Measurements from ENCODE around the gene ATP5MK.
A peak's percentile ranks its signal among the peaks of the same experiment; 100 is the strongest.
"Not testable (repeated sequence)": the region's sequence is repeated elsewhere in the genome, so short reads cannot be mapped to it uniquely, and the experiment has no call there.

Gene ATP5MK

DNA sequence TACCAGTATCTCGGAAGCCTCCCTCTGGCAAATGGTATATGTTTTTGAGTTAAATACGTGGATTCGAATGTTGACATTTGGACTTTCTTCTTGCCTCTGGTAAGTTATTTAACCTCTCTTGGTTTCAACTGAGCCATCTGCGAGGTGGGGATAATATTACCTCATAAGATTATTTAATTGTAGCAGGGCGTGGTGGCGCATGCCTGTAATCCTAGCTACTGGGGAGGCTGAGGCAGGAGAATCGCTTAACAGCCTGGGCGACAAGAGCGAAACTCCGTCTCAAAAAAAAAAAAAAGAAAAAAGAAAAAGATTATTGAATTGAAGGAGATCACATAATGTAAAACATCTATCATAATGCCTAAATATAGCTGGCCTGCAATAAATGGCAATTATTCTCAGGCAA is 28.9 kb downstream of the ATP5MK start:
- DNase-seq = no peak
- TF ChIP-seq, protein P1, sequence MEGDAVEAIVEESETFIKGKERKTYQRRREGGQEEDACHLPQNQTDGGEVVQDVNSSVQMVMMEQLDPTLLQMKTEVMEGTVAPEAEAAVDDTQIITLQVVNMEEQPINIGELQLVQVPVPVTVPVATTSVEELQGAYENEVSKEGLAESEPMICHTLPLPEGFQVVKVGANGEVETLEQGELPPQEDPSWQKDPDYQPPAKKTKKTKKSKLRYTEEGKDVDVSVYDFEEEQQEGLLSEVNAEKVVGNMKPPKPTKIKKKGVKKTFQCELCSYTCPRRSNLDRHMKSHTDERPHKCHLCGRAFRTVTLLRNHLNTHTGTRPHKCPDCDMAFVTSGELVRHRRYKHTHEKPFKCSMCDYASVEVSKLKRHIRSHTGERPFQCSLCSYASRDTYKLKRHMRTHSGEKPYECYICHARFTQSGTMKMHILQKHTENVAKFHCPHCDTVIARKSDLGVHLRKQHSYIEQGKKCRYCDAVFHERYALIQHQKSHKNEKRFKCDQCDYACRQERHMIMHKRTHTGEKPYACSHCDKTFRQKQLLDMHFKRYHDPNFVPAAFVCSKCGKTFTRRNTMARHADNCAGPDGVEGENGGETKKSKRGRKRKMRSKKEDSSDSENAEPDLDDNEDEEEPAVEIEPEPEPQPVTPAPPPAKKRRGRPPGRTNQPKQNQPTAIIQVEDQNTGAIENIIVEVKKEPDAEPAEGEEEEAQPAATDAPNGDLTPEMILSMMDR (IDR thresholded peaks at IDR 0.05; ENCODE audit: low read depth, low read length) = no peak
- H3K27ac ChIP-seq = peak overlapping the region; percentile 91
- no peaks in the 10 kb centered on the region for H3K27me3 ChIP-seq (ENCODE audit: insufficient read depth, low read depth, severe bottlenecking)
- H3K4me3 ChIP-seq (ENCODE audit: low read depth, low read length) = peak overlapping the region; percentile 95
- peaks cover 5% of the 10 kb centered on the region; the same call in 1 of the 2 replicates for H3K36me3 ChIP-seq
- H3K9me3 ChIP-seq (ENCODE audit: severe bottlenecking) = no peaks in the 10 kb centered on the region

DNA sequence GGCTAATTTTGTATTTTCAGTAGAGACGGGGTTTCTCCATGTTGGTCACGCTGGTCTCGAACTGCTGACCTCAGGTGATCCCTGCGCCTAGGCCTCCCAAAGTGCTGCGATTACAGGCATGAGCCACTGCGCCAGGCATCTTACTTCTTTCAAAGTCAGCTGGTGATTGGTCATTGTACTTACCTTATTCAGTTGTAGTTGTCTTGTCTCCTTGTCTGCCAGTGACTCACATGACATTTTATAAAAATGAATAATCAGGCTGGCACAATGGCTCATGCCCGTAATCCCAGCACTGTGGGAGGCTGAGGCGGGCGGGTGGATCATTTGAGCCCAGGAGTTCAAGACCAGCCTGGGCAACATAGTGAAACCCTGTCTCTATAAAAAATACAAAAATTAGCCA is 35.5 kb downstream of the ATP5MK start:
- H3K9me3 ChIP-seq (ENCODE audit: severe bottlenecking); H3K27ac ChIP-seq; DNase-seq; H3K36me3 ChIP-seq; H3K4me3 ChIP-seq (ENCODE audit: low read depth, low read length); H3K27me3 ChIP-seq (ENCODE audit: insufficient read depth, low read depth, severe bottlenecking): not testable (repeated sequence)

DNA sequence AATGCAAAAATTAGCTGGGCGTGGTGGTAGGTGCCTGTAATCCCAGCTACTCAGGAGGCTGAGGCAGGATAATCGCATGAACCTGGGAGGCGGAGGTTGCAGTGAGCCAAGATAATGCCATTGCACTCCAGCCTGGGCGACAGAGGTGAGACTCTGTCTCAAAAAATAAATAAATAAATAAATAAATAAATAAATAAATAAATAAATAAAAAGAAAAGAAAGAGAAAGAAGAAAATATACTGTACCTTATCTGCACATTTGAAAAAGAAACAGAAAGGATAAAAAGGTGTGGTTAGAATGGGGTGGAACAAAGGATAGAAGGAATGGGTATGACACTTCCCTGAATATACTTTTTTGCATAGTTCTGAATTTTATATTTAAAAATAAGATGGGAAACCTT is 36.8 kb downstream of the ATP5MK start:
- H3K36me3 ChIP-seq = not testable (repeated sequence)

DNA sequence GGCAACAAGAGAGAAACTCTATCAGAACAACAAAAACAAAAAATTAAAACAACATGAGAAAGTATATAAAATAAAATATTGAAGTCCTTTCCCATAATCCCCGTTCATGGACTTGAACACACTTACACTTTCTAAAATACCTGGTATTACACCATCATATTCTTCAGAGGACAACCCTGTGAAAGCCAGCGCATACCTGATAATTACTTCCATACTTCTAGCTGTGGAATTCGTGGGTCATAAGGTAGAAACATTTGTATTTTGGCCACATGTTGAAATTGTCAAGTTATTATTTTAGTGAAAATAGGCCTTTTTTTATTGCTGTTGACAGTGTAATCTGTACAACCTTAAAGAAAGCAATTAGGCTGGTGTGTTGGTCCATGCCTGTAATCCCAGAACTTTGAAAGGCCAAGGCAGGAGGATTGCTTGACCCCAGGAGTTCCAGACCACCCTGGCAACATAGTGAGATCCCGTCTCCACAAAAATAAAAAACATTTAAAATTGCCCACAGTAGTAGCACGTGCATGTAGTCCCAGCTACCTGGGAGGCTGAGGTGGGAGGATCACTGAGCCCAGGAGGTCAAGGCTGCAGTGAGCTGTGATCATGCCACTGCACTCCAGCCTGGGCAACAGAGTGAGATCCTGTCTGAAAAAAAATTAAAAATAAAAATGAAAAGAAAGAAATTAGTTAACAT is 40.2 kb downstream of the ATP5MK start:
- H3K27ac ChIP-seq = no peak overlapping the region
- no peaks in the 10 kb centered on the region for H3K27me3 ChIP-seq (ENCODE audit: insufficient read depth, low read depth, severe bottlenecking)
- no peaks in the 10 kb centered on the region for H3K9me3 ChIP-seq (ENCODE audit: severe bottlenecking)
- no peaks in the 10 kb centered on the region for H3K36me3 ChIP-seq
- H3K4me3 ChIP-seq (ENCODE audit: low read depth, low read length) = no peak overlapping the region
- DNase-seq = no peak
- TF ChIP-seq, protein P1 (IDR thresholded peaks at IDR 0.05; ENCODE audit: low read depth, low read length) = no peak

More for the DNA sequence above, 36.8 kb downstream of the ATP5MK start:
- not testable (repeated sequence) for DNase-seq; H3K9me3 ChIP-seq (ENCODE audit: severe bottlenecking); H3K4me3 ChIP-seq (ENCODE audit: low read depth, low read length); H3K27me3 ChIP-seq (ENCODE audit: insufficient read depth, low read depth, severe bottlenecking); H3K27ac ChIP-seq

DNA sequence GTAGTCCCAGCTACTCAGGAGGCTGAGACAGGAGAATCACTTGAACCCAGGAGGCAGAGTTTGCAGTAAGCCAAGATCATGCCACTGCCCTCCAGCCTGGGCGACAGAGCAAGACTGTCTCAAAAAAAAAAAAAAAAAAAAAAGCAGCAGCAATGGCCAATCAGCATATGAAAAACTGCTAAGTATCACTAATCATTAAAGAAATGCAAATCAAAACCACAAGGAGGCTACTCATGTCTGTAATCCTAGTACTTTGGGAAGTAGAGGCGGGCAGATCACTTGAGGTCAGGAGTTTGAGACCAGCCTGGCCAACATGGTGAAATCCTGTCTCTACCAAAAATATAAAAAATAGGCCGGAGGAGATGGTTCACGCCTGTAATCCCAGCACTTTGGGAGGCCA is 41.7 kb downstream of the ATP5MK start:
- not testable (repeated sequence) for H3K27me3 ChIP-seq (ENCODE audit: insufficient read depth, low read depth, severe bottlenecking); H3K4me3 ChIP-seq (ENCODE audit: low read depth, low read length); DNase-seq; H3K36me3 ChIP-seq; H3K9me3 ChIP-seq (ENCODE audit: severe bottlenecking); H3K27ac ChIP-seq

DNA sequence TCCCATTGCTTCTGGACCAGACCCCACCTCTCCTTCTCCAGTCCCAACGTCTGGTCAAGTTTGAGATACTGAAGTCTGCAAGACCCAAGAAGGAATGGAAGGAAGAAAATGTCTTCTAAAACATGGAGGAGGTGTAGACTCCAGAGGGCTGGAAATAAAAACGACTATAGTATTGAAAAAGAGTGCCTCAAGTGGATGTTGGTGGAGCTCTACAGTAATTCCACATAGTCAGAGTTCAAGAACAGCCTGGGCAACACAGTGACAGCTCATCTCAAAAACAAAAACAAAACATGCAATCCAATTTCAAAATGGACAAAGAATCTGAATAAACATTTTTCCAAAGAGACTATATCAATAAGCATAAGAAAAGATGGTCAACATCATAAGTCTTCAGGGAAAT is 43.0 kb downstream of the ATP5MK start:
- TF ChIP-seq, protein P1 (IDR thresholded peaks at IDR 0.05; ENCODE audit: low read depth, low read length) = no peak
- Histone ChIP-seq H3K9me3 (ENCODE audit: severe bottlenecking) (no peaks in the 10 kb centered on the region), H3K27me3 (ENCODE audit: insufficient read depth, low read depth, severe bottlenecking) (no peaks in the 10 kb centered on the region), H3K27ac (no peak overlapping the region), H3K36me3 (peaks cover 8% of the 10 kb centered on the region), H3K4me3 (ENCODE audit: low read depth, low read length) (no peak overlapping the region)
- no peak for DNase-seq

DNA sequence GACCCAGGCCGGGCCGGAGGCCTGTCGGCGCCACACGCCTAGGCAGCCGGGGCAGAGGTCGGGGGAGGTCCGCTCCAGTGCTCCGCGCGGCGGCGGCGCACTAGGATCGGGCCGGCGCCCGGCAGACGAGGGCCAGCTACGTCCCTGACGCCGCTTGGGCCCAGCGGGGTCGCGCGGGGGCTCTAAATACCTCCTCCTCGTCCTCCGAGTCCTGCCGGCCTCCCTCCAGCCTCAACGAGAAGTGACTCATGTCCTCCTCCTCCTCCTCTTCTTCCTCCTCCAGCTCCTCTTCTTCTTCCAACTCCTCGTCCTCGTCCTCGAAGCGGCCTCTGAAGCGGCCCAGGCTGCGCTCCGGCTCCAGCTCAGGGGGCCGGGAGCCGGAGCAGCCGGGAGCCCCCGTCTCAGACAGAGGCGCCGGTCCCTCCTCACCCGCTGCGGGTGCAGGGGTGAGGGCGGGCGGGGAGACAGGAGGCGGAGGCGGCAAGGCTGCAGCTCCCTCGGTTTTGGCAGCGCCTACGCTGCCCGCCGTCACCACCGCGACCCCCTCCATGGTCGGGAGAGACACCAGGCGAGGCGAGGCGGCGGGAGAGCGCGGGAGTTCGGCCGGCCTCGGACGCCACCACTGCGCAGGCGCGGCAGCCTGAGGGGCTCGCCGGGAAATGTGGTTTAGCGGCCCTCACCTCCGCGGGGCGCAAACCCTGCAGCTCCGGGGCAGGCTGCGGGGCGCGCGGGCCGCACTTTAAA is 45.6 kb downstream of the ATP5MK start, which contains the start of gene PCGF6:
Gene PCGF6, minus strand, starts transcription at position 624 of the 744 bp plus-strand sequence. Its CDS starts 74 bp downstream, at position 550.
- Histone ChIP-seq H3K27ac (peak within 1 kb of the TSS; percentile 92), H3K27me3 (ENCODE audit: insufficient read depth, low read depth, severe bottlenecking) (no peaks in the 10 kb centered on the region), H3K4me3 (ENCODE audit: low read depth, low read length) (peak within 1 kb of the TSS; percentile 93), H3K9me3 (ENCODE audit: severe bottlenecking) (no peaks in the 10 kb centered on the region), H3K36me3 (peaks cover 34% of the 10 kb centered on the region)
- peak; percentile 90 for DNase-seq
- TF ChIP-seq, protein P1 (IDR thresholded peaks at IDR 0.05; ENCODE audit: low read depth, low read length) = 0 out of 2 replicates have a peak, but pooled peaks have one; percentile 5

Data from WERI-Rb-1 (cell line).